ENCODE measurements around the gene GUF1.

The GUF1 gene, protein sequence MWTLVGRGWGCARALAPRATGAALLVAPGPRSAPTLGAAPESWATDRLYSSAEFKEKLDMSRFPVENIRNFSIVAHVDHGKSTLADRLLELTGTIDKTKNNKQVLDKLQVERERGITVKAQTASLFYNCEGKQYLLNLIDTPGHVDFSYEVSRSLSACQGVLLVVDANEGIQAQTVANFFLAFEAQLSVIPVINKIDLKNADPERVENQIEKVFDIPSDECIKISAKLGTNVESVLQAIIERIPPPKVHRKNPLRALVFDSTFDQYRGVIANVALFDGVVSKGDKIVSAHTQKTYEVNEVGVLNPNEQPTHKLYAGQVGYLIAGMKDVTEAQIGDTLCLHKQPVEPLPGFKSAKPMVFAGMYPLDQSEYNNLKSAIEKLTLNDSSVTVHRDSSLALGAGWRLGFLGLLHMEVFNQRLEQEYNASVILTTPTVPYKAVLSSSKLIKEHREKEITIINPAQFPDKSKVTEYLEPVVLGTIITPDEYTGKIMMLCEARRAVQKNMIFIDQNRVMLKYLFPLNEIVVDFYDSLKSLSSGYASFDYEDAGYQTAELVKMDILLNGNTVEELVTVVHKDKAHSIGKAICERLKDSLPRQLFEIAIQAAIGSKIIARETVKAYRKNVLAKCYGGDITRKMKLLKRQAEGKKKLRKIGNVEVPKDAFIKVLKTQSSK

GRCh38 chr4:44678094-44679041 lies at the start of gene GUF1:
Gene GUF1, plus strand, starts transcription at chr4:44678420. Its CDS starts 203 bp downstream, at chr4:44678623.
- TF ChIP-seq, protein P1, sequence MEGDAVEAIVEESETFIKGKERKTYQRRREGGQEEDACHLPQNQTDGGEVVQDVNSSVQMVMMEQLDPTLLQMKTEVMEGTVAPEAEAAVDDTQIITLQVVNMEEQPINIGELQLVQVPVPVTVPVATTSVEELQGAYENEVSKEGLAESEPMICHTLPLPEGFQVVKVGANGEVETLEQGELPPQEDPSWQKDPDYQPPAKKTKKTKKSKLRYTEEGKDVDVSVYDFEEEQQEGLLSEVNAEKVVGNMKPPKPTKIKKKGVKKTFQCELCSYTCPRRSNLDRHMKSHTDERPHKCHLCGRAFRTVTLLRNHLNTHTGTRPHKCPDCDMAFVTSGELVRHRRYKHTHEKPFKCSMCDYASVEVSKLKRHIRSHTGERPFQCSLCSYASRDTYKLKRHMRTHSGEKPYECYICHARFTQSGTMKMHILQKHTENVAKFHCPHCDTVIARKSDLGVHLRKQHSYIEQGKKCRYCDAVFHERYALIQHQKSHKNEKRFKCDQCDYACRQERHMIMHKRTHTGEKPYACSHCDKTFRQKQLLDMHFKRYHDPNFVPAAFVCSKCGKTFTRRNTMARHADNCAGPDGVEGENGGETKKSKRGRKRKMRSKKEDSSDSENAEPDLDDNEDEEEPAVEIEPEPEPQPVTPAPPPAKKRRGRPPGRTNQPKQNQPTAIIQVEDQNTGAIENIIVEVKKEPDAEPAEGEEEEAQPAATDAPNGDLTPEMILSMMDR (IDR thresholded peaks at IDR 0.05; ENCODE audit: low read depth, low read length), result no peak; the same call in 1 of the 2 replicates
- DNase-seq (ENCODE audit: extremely low read depth, low read depth), result peak; percentile 49

GRCh38 chr4:44629280-44629866 lies 48.8 kb upstream of the GUF1 start:
- TF ChIP-seq, protein P1 (IDR thresholded peaks at IDR 0.05; ENCODE audit: low read depth, low read length), result peak; percentile 74
- peak; percentile 8 for DNase-seq (ENCODE audit: extremely low read depth, low read depth)

GRCh38 chr4:44632089-44632488 lies 46.1 kb upstream of the GUF1 start:
- DNase-seq (ENCODE audit: extremely low read depth, low read depth), result no peak
- TF ChIP-seq, protein P1 (IDR thresholded peaks at IDR 0.05; ENCODE audit: low read depth, low read length), result no peak

GRCh38 chr4:44632733-44633132 lies 45.5 kb upstream of the GUF1 start:
- TF ChIP-seq, protein P1 (IDR thresholded peaks at IDR 0.05; ENCODE audit: low read depth, low read length), result no peak
- no peak for DNase-seq (ENCODE audit: extremely low read depth, low read depth)

DNA sequence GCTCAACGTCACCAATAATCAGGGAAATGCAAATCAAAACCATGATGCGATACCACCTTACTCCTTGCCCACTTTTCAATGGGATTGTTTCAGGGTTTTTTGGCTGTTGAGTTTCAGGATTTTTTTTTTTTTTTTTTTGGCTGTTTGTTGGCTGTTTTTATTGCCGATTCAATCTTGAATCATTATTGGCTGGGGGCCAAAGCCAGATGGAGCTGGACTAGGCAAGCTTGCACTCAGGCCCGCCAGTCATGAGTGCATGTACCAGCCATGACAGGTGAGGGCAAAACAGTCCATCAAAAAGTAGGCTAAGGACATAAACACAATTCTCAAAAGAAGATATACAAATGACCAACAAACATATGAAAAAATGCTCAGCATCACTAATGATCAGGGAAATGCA lies 40.1 kb upstream of the GUF1 start:
- no peak for DNase-seq (ENCODE audit: extremely low read depth, low read depth)

GRCh38 chr4:44646151-44646550 lies 32.1 kb upstream of the GUF1 start:
- TF ChIP-seq, protein P1 (IDR thresholded peaks at IDR 0.05; ENCODE audit: low read depth, low read length), result no peak
- no peak for DNase-seq (ENCODE audit: extremely low read depth, low read depth)

More for the DNA sequence above, 40.1 kb upstream of the GUF1 start:
- TF ChIP-seq, protein P1 (IDR thresholded peaks at IDR 0.05; ENCODE audit: low read depth, low read length), result no peak

All from AG09319 (cell line).